HUES6 (cell line): ENCODE measurements around the gene BPIFA2.
"Not testable (repeated sequence)": the region's sequence is repeated elsewhere in the genome, so short reads cannot be mapped to it uniquely, and the experiment has no call there.

Source experiments
- H3K27ac ChIP-seq: 2 replicates; pipeline ENCODE4 v1.7.0; 2013; ENCODE audit warnings: low read depth, mild to moderate bottlenecking, low read length, inconsistent platforms
- H3K27me3 ChIP-seq: 2 replicates; pipeline ENCODE4 v1.6.1; 2013; ENCODE audit warnings: low read length; ENCODE audit not compliant: control insufficient read depth, insufficient read depth
- H3K36me3 ChIP-seq: 2 replicates; pipeline ENCODE4 v1.6.1; 2013; ENCODE audit warnings: low read length; ENCODE audit not compliant: control insufficient read depth, insufficient read depth
- H3K4me1 ChIP-seq: 2 replicates; pipeline ENCODE4 v1.6.1; 2013; ENCODE audit warnings: low read length; ENCODE audit not compliant: control insufficient read depth, insufficient read depth
- H3K4me3 ChIP-seq: 2 replicates; pipeline ENCODE4 v1.5.1; 2013; ENCODE audit warnings: low read depth, low read length
- H3K9ac ChIP-seq: one replicate; pipeline ENCODE4 v1.6.1; 2013; ENCODE audit warnings: mild to moderate bottlenecking, low read length
- H3K9me3 ChIP-seq: 2 replicates; pipeline ENCODE4 v1.6.1; 2013; ENCODE audit warnings: low read depth, low read length; ENCODE audit not compliant: control insufficient read depth, insufficient read depth

Gene BPIFA2

GRCh38 chr20:33167859-33168258 lies at the start of gene BPIFA2:
Gene BPIFA2 (plus strand): TSS chr20:33168159. CDS start chr20:33169146, 987 bp downstream.
- Histone ChIP-seq H3K27me3 (no peaks in the 10 kb centered on the region), H3K4me3 (no peak within 1 kb of the TSS), H3K9ac (no peak within 1 kb of the TSS), H3K4me1 (no peaks in the 10 kb centered on the region), H3K9me3 (peaks cover 20% of the 10 kb centered on the region), H3K36me3 (no peaks in the 10 kb centered on the region), H3K27ac (no peak within 1 kb of the TSS)

- Histone ChIP-seq H3K9ac (no peak overlapping the region), H3K9me3 (peaks cover 3% of the 10 kb centered on the region; the same call in 1 of the 2 replicates), H3K4me1 (no peaks in the 10 kb centered on the region), H3K27me3 (peaks cover 5% of the 10 kb centered on the region), H3K27ac (no peak overlapping the region), H3K4me3 (no peak overlapping the region), H3K36me3 (no peaks in the 10 kb centered on the region)
These were observed 47.9 kb upstream of the BPIFA2 start for GRCh38 chr20:33119725-33120720.

GRCh38 chr20:33120934-33121333 lies 47.0 kb upstream of the BPIFA2 start:
- Histone ChIP-seq H3K27me3 (peaks cover 5% of the 10 kb centered on the region), H3K27ac (no peak overlapping the region), H3K36me3 (no peaks in the 10 kb centered on the region), H3K4me1 (no peaks in the 10 kb centered on the region), H3K9ac (no peak overlapping the region), H3K4me3 (no peak overlapping the region), H3K9me3 (peaks cover 3% of the 10 kb centered on the region; the same call in 1 of the 2 replicates)

DNA sequence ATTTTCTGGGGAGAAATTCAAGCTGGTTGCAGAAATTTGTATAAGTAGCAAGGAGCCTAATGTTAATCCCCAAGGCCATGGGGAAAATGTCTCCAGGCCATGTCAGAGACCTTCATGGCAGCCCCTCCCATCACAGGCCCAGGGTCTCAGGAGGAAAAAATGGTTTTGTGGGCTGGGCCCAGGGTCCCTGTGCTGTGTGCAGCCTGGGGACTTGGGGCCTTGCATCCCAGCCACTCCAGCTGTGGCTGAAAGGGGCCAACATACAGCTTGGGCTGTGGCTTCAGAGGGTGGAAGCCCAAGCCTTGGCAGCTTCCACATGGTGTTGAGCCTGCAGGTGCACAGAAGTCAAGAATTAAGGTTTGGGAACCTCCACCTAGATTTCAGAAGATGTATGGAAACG lies 45.7 kb upstream of the BPIFA2 start:
- H3K9me3 ChIP-seq, H3K27ac ChIP-seq, H3K4me3 ChIP-seq, H3K9ac ChIP-seq, H3K4me1 ChIP-seq, H3K36me3 ChIP-seq, H3K27me3 ChIP-seq: not testable (repeated sequence)

- Histone ChIP-seq H3K4me3 (no peak overlapping the region), H3K9ac (no peak overlapping the region), H3K4me1 (no peaks in the 10 kb centered on the region), H3K36me3 (no peaks in the 10 kb centered on the region), H3K27ac (no peak overlapping the region), H3K27me3 (peaks cover 5% of the 10 kb centered on the region), H3K9me3 (peaks cover 3% of the 10 kb centered on the region; the same call in 1 of the 2 replicates)
These were observed 43.7 kb upstream of the BPIFA2 start for GRCh38 chr20:33124261-33124660.

- H3K4me1 ChIP-seq = no peaks in the 10 kb centered on the region
- no peak overlapping the region for H3K4me3 ChIP-seq
- H3K27ac ChIP-seq = no peak overlapping the region
- peaks cover 5% of the 10 kb centered on the region for H3K27me3 ChIP-seq
- H3K36me3 ChIP-seq = no peaks in the 10 kb centered on the region
- H3K9ac ChIP-seq = no peak overlapping the region
- H3K9me3 ChIP-seq = peaks cover 3% of the 10 kb centered on the region; the same call in 1 of the 2 replicates
These were observed 43.0 kb upstream of the BPIFA2 start for GRCh38 chr20:33124994-33125393.

- Histone ChIP-seq H3K4me3 (no peak overlapping the region), H3K4me1 (no peaks in the 10 kb centered on the region), H3K27ac (no peak overlapping the region), H3K9ac (no peak overlapping the region), H3K36me3 (no peaks in the 10 kb centered on the region), H3K9me3 (0 out of 2 replicates have a peak, but pooled peaks cover 3% of the 10 kb centered on the region), H3K27me3 (peaks cover 5% of the 10 kb centered on the region)
These were observed 42.0 kb upstream of the BPIFA2 start for GRCh38 chr20:33125983-33126382.

- peaks cover 5% of the 10 kb centered on the region for H3K4me1 ChIP-seq
- no peaks in the 10 kb centered on the region for H3K36me3 ChIP-seq
- H3K4me3 ChIP-seq = no peak overlapping the region
- H3K9me3 ChIP-seq = 0 out of 2 replicates have a peak, but pooled peaks cover 3% of the 10 kb centered on the region
- peaks cover 5% of the 10 kb centered on the region for H3K27me3 ChIP-seq
- H3K9ac ChIP-seq = no peak overlapping the region
- no peak overlapping the region for H3K27ac ChIP-seq
These were observed 40.4 kb upstream of the BPIFA2 start for GRCh38 chr20:33127422-33128097.

- no peak overlapping the region for H3K9ac ChIP-seq
- no peaks in the 10 kb centered on the region for H3K36me3 ChIP-seq
- no peaks in the 10 kb centered on the region for H3K9me3 ChIP-seq
- H3K4me1 ChIP-seq = peaks cover 12% of the 10 kb centered on the region
- no peak overlapping the region for H3K4me3 ChIP-seq
- no peak overlapping the region for H3K27ac ChIP-seq
- H3K27me3 ChIP-seq = no peaks in the 10 kb centered on the region
These were observed 37.3 kb upstream of the BPIFA2 start for GRCh38 chr20:33130568-33131061.

- Histone ChIP-seq H3K4me3 (no peak overlapping the region), H3K36me3 (no peaks in the 10 kb centered on the region), H3K9me3 (no peaks in the 10 kb centered on the region), H3K27me3 (no peaks in the 10 kb centered on the region), H3K9ac (no peak overlapping the region), H3K27ac (no peak overlapping the region), H3K4me1 (peaks cover 12% of the 10 kb centered on the region)
These were observed 35.9 kb upstream of the BPIFA2 start for GRCh38 chr20:33131949-33132473.
